ENCODE measurements around the gene NOD1. TPM values are rescaled to one million over a fixed set of nuclear protein-coding genes. Genes with fewer than 3 reads are reported as not detected.

NOD1 gene
- total RNA-seq, 4 donors from 2014 or later = 9.2 to 22.1 (median 12.7) TPM

- Histone ChIP-seq H3K27me3 (no peaks in the 10 kb centered on the region), H3K27ac (no peak overlapping the region), H3K4me1 (no peaks in the 10 kb centered on the region), H3K4me3 (no peak overlapping the region), H3K9me3 (no peaks in the 10 kb centered on the region), H3K36me3 (no peaks in the 10 kb centered on the region)
- intact Hi-C loops (cut with DNase I; ENCODE audit: low total_unique reads) = no loop called here
- DNase-seq = no peak
- no peak for TF ChIP-seq CTCF (IDR thresholded peaks at IDR 0.05)
- no peak for TF ChIP-seq POLR2A (IDR thresholded peaks at IDR 0.05)
These were observed 31.1 kb downstream of the NOD1 start for GRCh38 chr7:30447466-30447865.

GRCh38 chr7:30446266-30446665, 32.3 kb downstream of the NOD1 start:
- H3K36me3 ChIP-seq = no peaks in the 10 kb centered on the region
- intact Hi-C loops (cut with DNase I; ENCODE audit: low total_unique reads) = no loop called here
- no peaks in the 10 kb centered on the region for H3K9me3 ChIP-seq
- no peak overlapping the region for H3K27ac ChIP-seq
- no peak overlapping the region for H3K4me3 ChIP-seq
- H3K27me3 ChIP-seq = no peaks in the 10 kb centered on the region
- TF ChIP-seq CTCF (IDR thresholded peaks at IDR 0.05) = no peak
- TF ChIP-seq POLR2A (IDR thresholded peaks at IDR 0.05) = no peak
- H3K4me1 ChIP-seq = no peaks in the 10 kb centered on the region
- DNase-seq = no peak

GRCh38 chr7:30445770-30446169, 32.8 kb downstream of the NOD1 start:
- H3K27ac ChIP-seq = no peak overlapping the region
- H3K36me3 ChIP-seq = no peaks in the 10 kb centered on the region
- intact Hi-C loops (cut with DNase I; ENCODE audit: low total_unique reads) = no loop called here
- no peaks in the 10 kb centered on the region for H3K27me3 ChIP-seq
- TF ChIP-seq CTCF (IDR thresholded peaks at IDR 0.05) (no peak), POLR2A (IDR thresholded peaks at IDR 0.05) (no peak)
- H3K4me3 ChIP-seq = no peak overlapping the region
- H3K9me3 ChIP-seq = no peaks in the 10 kb centered on the region
- no peaks in the 10 kb centered on the region for H3K4me1 ChIP-seq
- peak; percentile 46 to 63 for DNase-seq

- no peak overlapping the region for H3K4me3 ChIP-seq
- DNase-seq = no peak
- no peaks in the 10 kb centered on the region for H3K9me3 ChIP-seq
- TF ChIP-seq CTCF (IDR thresholded peaks at IDR 0.05) (no peak), POLR2A (IDR thresholded peaks at IDR 0.05) (no peak)
- no peaks in the 10 kb centered on the region for H3K4me1 ChIP-seq
- no peak overlapping the region for H3K27ac ChIP-seq
- intact Hi-C loops (cut with DNase I; ENCODE audit: low total_unique reads) = no loop called here
- H3K27me3 ChIP-seq = no peaks in the 10 kb centered on the region
- no peaks in the 10 kb centered on the region for H3K36me3 ChIP-seq
These were observed 40.6 kb downstream of the NOD1 start for GRCh38 chr7:30437823-30438574.

- no peak for TF ChIP-seq CTCF (IDR thresholded peaks at IDR 0.05)
- TF ChIP-seq POLR2A (IDR thresholded peaks at IDR 0.05) = no peak
- intact Hi-C loops (cut with DNase I; ENCODE audit: low total_unique reads) = no loop called here
- no peaks in the 10 kb centered on the region for H3K36me3 ChIP-seq
- DNase-seq = no peak
- H3K27me3 ChIP-seq = no peaks in the 10 kb centered on the region
- H3K9me3 ChIP-seq = no peaks in the 10 kb centered on the region
- H3K27ac ChIP-seq = no peak overlapping the region
- no peak overlapping the region for H3K4me3 ChIP-seq
- H3K4me1 ChIP-seq = no peaks in the 10 kb centered on the region
These were observed 42.1 kb downstream of the NOD1 start for GRCh38 chr7:30436518-30436917.
